Urinary bladder (tissue), 4 donors: ENCODE measurements around the gene TGFBR3. TPM values are rescaled to one million over a fixed set of nuclear protein-coding genes. Genes with fewer than 3 reads are reported as not detected.
A peak's percentile ranks its signal among the peaks of the same experiment; 100 is the strongest.
"Not testable (repeated sequence)": the region's sequence is repeated elsewhere in the genome, so short reads cannot be mapped to it uniquely, and the experiment has no call there.

Experiments
- DNase-seq: peaks from one replicate; pipeline ENCODE4 v3.0.0-alpha.2; 2015; ENCODE audit errors: extremely low spot score
- H3K27ac ChIP-seq: one replicate; pipeline ENCODE4 v1.5.1; 2013; ENCODE audit warnings: low read depth, mild to moderate bottlenecking, moderate library complexity
- H3K36me3 ChIP-seq: one replicate; pipeline ENCODE4 v1.6.1; 2013; ENCODE audit warnings: mild to moderate bottlenecking, moderate library complexity; ENCODE audit not compliant: insufficient read depth
- H3K4me1 ChIP-seq: one replicate; pipeline ENCODE4 v1.6.1; 2013; ENCODE audit warnings: mild to moderate bottlenecking, moderate library complexity; ENCODE audit not compliant: insufficient read depth
- H3K4me3 ChIP-seq: one replicate; pipeline ENCODE4 v1.5.1; 2013; ENCODE audit warnings: low read depth, low read length
- WGBS: extraction: QIAGEN DNeasy Blood & Tissue Kit; methylation state at CpG from one replicate; pipeline ENCODE4 v1.1.7; 2013; 5-methylcytosine and 5-hydroxymethylcytosine counted together
- polyA plus RNA-seq: library from polyadenylated mRNA; stranded (reverse); fragments of 200-250 nt; gene quantifications from one replicate; pipeline ENCODE4 v1.2.3, GENCODE V29; 2013
- total RNA-seq: library from RNA; depleted of rRNA; stranded (reverse); fragments of >200 nt; gene quantifications from one replicate; pipeline ENCODE4 v1.2.3, GENCODE V29; 2014
- donor health status: healthy with polysubstance abuse.
- donor health status: healthy.

TGFBR3 gene
- total and polyA plus RNA-seq, 2 donors: 94.8 to 131 TPM

GRCh38 chr1:91669584-91670350 is 216.2 kb downstream of the TGFBR3 start:
- Histone ChIP-seq H3K4me1 (no peaks in the 10 kb centered on the region), H3K27ac (no peak overlapping the region), H3K36me3 (no peaks in the 10 kb centered on the region), H3K4me3 (no peak overlapping the region)
- no peak for DNase-seq
- 95% methylated on average over 25 of the region's 25 CpGs for WGBS

- not testable (repeated sequence) for DNase-seq, H3K36me3 ChIP-seq, H3K27ac ChIP-seq, H3K4me1 ChIP-seq, H3K4me3 ChIP-seq
- WGBS: 29% methylated on average over 5 of the region's 5 CpGs
Measured at GRCh38 chr1:91666651-91667050, 219.3 kb downstream of the TGFBR3 start.

GRCh38 chr1:91661121-91661520 is 224.8 kb downstream of the TGFBR3 start:
- DNase-seq: no peak
- Histone ChIP-seq H3K4me3 (no peak overlapping the region), H3K27ac (no peak overlapping the region), H3K4me1 (no peaks in the 10 kb centered on the region), H3K36me3 (no peaks in the 10 kb centered on the region)

GRCh38 chr1:91660708-91661107 is 225.2 kb downstream of the TGFBR3 start:
- H3K36me3 ChIP-seq: no peaks in the 10 kb centered on the region
- H3K4me3 ChIP-seq: no peak overlapping the region
- H3K4me1 ChIP-seq: no peaks in the 10 kb centered on the region
- no peak overlapping the region for H3K27ac ChIP-seq
- DNase-seq: no peak

- DNase-seq: no peak
- Histone ChIP-seq H3K4me3 (no peak overlapping the region), H3K36me3 (no peaks in the 10 kb centered on the region), H3K4me1 (no peaks in the 10 kb centered on the region), H3K27ac (no peak overlapping the region)
- WGBS: 64% methylated on average over 5 of the region's 5 CpGs
Measured at GRCh38 chr1:91655912-91656449, 230.0 kb downstream of the TGFBR3 start.

- H3K4me1 ChIP-seq: peaks cover 2% of the 10 kb centered on the region
- no peak for DNase-seq
- no peak overlapping the region for H3K4me3 ChIP-seq
- H3K27ac ChIP-seq: no peak overlapping the region
- no peaks in the 10 kb centered on the region for H3K36me3 ChIP-seq
- WGBS: 96% methylated on average over 1 of the region's 1 CpG
Measured at GRCh38 chr1:91653183-91653582, 232.8 kb downstream of the TGFBR3 start.

- Histone ChIP-seq H3K4me3 (no peak overlapping the region), H3K36me3 (no peaks in the 10 kb centered on the region), H3K4me1 (peaks cover 2% of the 10 kb centered on the region), H3K27ac (peak overlapping the region; percentile 12)
- DNase-seq: peak; percentile 39
- WGBS: 36% methylated on average over 5 of the region's 5 CpGs
Measured at GRCh38 chr1:91651661-91652071, 234.3 kb downstream of the TGFBR3 start.

GRCh38 chr1:91651243-91651642 is 234.7 kb downstream of the TGFBR3 start:
- Histone ChIP-seq H3K27ac (peak overlapping the region; percentile 68), H3K4me1 (peaks cover 2% of the 10 kb centered on the region), H3K36me3 (no peaks in the 10 kb centered on the region), H3K4me3 (no peak overlapping the region)
- DNase-seq: no peak
- WGBS: 86% methylated on average over 4 of the region's 4 CpGs

GRCh38 chr1:91650764-91651163 is 235.2 kb downstream of the TGFBR3 start:
- Histone ChIP-seq H3K36me3 (no peaks in the 10 kb centered on the region), H3K4me3 (no peak overlapping the region), H3K4me1 (peaks cover 2% of the 10 kb centered on the region), H3K27ac (peak overlapping the region; percentile 68)
- DNase-seq: no peak
- WGBS: 35% methylated on average over 1 of the region's 1 CpG

GRCh38 chr1:91647061-91647460 is 238.9 kb downstream of the TGFBR3 start:
- H3K4me3 ChIP-seq: no peak overlapping the region
- no peak for DNase-seq
- WGBS: 95% methylated on average over 2 of the region's 2 CpGs
- H3K36me3 ChIP-seq: no peaks in the 10 kb centered on the region
- peaks cover 2% of the 10 kb centered on the region for H3K4me1 ChIP-seq
- H3K27ac ChIP-seq: no peak overlapping the region

- Histone ChIP-seq H3K27ac (no peak overlapping the region), H3K4me1 (no peaks in the 10 kb centered on the region), H3K36me3 (no peaks in the 10 kb centered on the region), H3K4me3 (no peak overlapping the region)
- WGBS: 79% methylated on average over 6 of the region's 6 CpGs
- DNase-seq: no peak
Measured at GRCh38 chr1:91645031-91645430, 240.9 kb downstream of the TGFBR3 start.

- 86% methylated on average over 4 of the region's 4 CpGs for WGBS
Measured at GRCh38 chr1:91643431-91643830, 242.5 kb downstream of the TGFBR3 start.

GRCh38 chr1:91640877-91641526 is 244.9 kb downstream of the TGFBR3 start:
- no peak overlapping the region for H3K4me3 ChIP-seq
- no peak overlapping the region for H3K27ac ChIP-seq
- H3K36me3 ChIP-seq: no peaks in the 10 kb centered on the region
- DNase-seq: no peak
- no peaks in the 10 kb centered on the region for H3K4me1 ChIP-seq
- WGBS: 91% methylated on average over 4 of the region's 4 CpGs

More at GRCh38 chr1:91643431-91643830, 242.5 kb downstream of the TGFBR3 start:
- Histone ChIP-seq H3K4me1 (no peaks in the 10 kb centered on the region), H3K36me3 (no peaks in the 10 kb centered on the region), H3K27ac (no peak overlapping the region), H3K4me3 (no peak overlapping the region)
- no peak for DNase-seq

- Histone ChIP-seq H3K4me3 (no peak overlapping the region), H3K4me1 (no peaks in the 10 kb centered on the region), H3K36me3 (no peaks in the 10 kb centered on the region), H3K27ac (no peak overlapping the region)
- WGBS: 83% methylated on average over 8 of the region's 8 CpGs
- no peak for DNase-seq
Measured at GRCh38 chr1:91637539-91637994, 248.4 kb downstream of the TGFBR3 start.
